Skin of body (tissue), 2 donors: ENCODE results near the gene CYB561. TPM values are rescaled to one million over a fixed set of nuclear protein-coding genes. Genes with fewer than 3 reads are reported as not detected.

Experiments
- DNase-seq: peaks from one replicate; lab custom pipeline; 2025; lab: John Stamatoyannopoulos, UW
- total RNA-seq: library from RNA; depleted of rRNA; stranded (reverse); fragments of >200 nt; gene quantifications from one replicate; pipeline ENCODE4 v1.2.3, GENCODE V29; 2014

The CYB561 gene
- total RNA-seq, 1 donor from 2014 or later = 13.0 TPM

DNA sequence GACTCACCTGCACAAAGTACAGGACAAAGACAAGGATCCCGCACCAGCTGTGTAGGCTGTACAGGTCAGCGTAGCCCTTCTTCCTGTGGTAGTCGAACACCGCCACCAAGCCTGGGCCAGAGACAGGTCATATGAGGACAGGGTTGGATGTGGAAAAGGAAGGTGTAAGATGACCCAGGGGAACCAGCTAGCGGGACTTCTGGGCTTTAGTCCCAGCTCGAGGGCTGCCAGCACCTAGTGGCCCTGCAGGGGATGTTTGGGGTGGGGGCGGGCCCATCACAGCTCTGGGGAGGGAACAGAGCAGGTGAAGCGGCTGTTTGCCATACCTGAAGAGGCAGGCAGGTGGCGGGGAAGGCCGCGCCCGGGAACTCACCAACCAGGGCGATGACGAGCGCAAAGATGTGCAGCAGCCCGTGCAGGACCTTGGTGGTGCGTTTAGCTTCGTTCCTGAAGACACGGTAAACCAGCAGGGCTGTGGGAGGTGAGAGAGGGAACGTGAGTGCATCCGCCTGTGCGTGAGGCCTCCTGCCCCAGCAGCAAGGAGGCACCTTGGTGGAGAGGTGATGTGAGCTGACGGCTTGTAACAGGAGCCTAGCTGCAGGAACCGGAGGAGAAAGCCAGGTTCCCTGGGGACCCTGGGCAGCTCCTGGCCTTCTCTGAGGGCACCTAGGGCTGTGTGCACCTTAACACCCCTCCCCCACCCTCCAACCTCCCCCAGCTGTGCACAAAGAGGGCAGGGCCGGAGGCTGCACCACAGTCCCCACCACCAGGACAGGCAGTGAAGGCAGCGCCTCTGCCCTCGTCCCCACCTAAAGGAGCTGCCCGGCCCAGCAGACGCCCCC is 10.2 kb downstream of the CYB561 start:
- no peak for DNase-seq

DNA sequence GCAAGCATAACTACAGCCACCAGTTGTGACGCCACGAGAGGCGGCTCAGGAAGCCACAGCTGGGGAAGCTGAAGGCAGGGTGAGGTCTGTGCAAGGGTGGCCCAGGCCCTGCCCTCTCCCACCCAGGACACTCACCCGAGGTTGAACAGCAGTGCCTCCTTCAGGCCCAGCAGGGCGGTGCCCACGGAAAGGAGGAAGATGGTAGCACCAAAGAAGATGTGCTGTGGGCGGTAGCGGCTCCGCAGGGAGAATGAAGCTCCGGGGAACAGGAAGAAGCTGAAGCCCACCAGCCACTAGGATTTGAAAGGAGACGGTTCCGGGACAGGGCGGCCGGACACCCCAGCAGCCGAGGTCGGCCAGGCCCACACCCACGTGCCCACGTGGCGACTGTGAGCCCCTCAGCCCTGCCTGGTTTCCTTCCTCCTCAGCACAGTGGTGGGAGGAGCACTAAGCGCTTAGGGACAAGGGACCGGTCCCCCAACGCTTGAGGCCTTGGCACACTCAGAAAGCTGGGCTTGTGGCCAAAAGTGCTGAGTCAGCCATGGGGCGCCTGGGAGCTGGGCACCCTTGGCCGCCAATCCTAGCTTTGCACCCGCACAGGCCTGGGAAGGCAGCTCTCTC is 11.0 kb downstream of the CYB561 start:
- no peak for DNase-seq

DNA sequence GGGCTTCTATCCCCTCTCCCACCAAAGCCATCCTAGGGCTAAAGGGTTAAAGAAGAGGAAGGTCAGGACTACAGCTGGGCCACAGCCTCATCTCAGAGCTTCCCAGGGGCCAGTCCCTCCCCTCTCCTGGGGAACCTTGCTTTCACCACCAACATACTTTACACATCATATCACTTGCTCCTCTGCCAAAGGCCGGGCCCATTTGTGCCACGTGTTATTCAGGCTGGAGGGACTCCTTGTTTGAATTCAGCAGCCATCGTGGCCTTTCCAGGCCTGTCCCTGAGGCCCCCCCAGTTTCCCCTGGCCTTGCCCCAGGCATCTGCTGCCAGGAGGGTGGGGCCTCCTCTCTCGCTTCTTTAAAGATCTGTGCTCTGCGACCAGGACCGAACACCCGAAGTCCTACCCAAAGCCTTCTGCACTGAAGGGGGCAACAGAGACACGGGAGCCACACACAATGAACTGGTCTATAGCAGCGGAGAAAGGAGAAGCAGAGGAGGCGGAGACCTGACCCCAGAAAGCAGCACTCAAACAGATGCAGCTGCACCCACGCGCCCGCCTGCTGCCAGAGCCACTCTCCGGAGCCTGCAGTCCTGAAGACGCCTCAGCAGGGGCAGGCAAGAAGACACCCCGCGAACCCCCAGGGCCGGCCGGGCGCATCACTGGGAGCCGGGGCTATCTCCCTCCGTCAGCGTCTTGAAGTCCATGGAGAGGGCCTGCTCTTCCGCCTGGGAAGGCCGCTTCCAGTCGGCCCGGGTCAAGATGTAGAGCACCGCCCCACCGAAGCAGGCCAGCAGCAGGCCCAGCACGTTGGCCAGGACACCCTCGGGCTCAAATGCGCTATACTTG is 12.1 kb downstream of the CYB561 start:
- DNase-seq = peak; percentile 80

DNA sequence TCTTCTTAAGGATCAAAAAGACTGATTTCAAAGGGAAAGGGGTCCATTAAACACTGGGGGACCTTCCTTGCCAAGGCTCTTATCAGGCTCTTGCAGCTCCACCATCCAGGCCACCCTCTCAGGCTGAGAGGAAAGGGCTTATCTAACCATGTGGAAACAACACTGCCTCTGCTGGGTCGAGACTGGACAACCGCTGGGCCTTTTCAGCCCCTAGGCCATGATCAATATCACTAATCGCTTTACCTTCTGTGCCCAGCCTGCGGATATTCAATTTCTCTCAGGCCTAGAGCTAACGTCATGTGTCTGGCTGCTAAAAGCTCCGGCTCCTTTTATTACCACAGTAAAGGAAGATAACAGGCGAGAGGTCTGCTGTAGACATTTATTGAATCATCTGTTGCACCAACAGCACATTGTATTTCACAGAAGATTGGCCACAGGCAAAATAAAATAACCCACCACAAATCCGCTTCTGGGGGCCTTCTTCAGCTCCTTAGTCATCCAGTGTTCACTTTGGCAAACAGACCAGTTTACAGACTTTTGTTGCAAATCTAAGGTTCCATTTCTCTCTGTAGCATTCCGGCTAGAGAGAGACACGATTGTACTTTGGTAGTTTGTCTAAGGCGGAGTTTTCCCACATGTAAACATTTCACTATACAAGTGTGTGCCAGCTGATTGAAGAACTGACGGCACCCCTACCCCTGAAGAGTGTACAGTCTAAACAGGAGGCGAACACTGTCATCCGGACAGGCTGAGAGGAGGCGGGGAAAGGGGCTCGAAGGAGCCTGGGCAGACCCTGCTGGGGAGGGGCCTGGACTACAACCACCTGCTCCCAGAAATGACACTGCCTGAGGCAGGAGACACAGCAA is 13.9 kb downstream of the CYB561 start:
- DNase-seq = no peak

DNA sequence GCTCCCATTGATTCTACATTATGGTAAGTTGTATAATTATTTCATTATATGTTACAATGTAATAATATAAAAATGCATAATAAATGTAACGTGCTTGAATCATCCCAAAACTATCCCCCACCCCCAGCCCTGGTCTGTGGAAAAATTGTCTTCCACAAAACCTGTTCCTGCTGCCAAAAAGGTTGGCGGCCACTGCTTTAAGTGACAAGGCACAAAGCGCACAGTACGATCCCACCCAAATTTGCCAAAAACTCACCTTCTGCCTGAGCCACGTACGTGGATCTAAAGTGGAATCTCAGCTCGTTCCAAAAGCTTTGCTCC is 14.5 kb downstream of the CYB561 start:
- no peak for DNase-seq

DNA sequence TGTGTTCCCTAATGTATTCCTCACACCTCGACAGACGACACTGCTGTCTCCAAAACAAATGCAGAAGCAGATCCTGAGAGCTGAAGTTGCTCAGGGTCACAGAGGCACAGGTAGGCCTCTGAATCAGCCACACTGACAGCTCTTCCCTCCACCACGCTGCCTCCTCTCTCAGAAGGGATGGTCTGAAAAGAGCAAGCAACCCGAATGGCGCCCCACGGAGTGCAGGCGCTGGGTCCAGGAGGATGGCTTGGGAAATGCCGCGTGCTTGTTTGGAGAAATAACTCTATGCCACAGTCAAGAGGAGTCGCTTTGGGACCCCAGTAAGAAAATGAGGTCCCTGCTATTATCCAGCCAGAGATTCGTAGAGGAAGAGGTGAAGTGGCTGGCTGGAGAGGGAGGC is 15.9 kb downstream of the CYB561 start:
- DNase-seq = no peak

DNA sequence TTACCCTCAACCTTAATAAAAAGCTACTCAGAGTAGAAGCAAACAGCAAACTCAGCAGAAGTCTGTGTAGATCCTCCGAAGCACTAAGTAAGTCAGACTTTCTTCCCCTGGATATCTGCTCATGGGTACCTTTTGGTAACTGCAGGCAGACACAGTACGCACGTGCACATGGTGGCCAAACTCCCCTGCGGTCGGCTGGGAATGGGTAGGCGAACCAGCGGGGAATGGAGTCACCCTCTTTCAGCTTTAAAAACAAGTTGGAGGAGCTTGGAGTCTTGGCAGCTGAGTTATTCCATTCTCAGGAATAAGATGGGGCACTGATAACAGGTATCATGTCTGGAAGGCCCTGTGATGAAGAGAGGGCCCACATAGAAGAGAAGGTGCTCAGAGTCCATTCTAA is 16.3 kb downstream of the CYB561 start:
- DNase-seq = no peak

DNA sequence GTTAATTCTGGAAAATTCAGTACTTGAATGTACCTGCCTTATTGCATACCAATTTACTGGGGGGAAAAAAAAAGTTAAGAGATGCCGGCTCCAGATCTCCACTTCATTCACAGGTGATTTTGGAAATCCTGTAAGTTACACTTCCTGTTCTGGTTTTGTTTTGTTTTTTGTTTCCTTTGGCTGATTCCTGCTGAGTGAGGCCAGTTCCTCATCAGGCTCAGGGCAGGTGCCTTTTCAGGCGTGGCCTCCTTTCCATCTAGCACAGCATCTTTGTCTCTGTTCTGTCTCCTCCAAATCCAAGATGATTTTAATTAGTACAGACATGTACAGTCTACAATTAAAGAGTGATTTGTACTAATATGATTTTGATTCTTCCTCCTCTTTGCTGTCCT is 19.2 kb downstream of the CYB561 start:
- no peak for DNase-seq

DNA sequence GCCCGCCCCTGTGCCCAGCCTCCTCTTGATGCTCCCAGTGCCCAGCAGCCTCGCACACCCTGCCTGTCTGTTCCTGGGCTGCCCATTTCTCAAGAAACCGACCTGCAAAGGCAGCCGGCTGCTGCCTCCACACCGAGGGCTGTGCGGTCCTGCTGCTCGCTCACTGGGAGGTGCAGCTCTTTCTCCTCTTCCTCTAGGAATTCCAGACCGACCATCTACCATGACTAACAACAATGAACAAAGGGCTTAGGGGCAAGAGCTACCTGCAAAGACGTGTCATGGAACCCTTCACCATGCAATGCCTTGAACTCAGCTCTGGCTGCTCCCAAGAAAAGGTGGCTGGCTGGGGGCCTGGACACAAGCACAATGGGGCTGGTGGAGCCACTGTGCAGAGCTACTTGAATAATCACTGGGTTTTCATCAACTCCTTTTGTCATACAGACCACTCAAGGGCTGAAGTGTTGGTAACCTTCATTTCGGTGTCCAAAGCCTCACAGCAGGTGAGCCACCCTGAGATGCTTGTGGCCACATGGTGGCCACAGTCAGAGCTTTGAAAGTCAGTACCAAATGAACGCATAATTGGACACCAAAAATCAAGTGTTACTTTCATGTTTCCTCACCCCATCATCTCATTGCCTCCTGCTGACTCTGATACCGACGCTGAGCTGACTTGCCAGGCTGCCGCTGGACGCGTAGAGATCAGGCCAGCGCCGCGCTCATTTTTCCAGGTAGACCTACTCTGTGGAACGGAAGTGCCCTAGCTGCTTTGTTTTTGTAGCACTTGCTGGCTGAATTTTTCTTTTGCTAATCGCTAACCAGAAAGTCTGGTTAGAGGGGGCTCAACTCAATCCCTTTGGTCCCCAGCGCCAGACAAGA is 19.8 kb downstream of the CYB561 start:
- no peak for DNase-seq

DNA sequence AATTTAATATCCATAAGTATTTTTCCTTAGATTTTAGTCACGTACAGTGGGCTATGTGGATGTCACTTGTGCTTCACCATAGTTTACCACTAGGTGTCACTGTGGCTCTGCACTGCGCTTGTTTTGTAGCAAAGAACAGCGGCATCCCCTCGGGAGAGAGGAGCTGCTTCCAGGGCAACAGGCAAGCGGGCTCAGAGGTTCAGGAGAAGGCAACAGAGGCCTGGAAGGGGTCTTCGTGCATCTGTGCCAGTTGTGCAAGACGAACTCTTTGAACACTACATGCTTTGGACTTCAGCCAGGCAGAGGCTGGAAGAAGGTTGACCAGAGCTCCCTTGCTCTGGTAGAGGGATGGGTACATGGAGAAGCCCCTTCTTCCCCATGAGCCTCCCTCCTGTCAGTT is 20.6 kb downstream of the CYB561 start:
- peak; percentile 86 for DNase-seq

DNA sequence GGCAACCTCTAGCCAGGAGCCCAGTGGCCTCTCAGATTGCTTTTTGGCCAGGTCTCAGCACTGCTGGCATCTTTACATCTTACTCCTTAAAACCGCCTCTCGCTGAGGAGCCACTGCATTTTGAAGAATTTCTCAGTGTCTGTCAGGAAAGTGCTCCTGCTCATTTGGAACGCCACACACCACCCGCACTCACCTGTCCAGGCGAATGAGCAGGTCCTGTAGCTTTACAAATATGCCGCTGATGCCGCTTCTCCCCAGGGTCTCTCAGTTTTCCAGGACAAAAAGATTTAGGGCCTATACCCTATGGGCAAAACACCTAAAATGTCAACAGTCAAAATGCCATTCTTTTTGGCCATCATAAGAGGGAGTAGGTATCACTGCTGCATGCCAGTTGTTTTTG is 22.1 kb downstream of the CYB561 start:
- no peak for DNase-seq

DNA sequence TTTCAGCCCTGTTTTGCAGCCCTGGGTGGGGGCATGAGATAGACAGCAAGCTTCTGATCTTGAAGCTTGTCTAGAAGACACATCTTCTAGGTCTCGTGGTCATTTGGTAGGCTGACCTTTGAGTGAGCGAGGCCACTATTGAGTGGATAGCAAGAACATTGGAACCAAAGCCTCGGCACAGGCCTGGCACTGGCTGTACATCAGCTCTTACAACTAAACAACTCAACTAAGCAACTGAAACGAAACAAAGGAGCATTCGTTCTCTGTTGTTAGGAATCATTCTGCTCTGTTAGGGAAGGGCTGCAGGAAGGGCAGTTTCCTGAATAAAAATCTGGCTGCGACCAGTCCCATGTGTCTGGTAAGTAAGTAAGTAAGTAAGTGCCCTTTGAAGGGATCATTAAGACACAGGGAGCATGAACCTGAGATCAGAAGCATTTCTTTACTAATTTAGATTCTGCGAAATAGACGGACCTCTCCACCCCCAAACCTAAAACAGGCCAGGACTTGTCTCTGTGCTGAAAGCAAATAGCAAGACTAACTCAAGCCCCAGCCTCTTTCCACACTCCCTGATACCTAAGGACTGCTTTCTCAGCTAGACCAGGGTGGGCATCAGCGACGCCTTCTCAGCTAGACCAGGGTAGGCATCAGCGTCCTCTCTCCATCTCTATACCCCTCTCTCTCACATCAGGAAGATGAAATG is 22.7 kb downstream of the CYB561 start:
- no peak for DNase-seq

DNA sequence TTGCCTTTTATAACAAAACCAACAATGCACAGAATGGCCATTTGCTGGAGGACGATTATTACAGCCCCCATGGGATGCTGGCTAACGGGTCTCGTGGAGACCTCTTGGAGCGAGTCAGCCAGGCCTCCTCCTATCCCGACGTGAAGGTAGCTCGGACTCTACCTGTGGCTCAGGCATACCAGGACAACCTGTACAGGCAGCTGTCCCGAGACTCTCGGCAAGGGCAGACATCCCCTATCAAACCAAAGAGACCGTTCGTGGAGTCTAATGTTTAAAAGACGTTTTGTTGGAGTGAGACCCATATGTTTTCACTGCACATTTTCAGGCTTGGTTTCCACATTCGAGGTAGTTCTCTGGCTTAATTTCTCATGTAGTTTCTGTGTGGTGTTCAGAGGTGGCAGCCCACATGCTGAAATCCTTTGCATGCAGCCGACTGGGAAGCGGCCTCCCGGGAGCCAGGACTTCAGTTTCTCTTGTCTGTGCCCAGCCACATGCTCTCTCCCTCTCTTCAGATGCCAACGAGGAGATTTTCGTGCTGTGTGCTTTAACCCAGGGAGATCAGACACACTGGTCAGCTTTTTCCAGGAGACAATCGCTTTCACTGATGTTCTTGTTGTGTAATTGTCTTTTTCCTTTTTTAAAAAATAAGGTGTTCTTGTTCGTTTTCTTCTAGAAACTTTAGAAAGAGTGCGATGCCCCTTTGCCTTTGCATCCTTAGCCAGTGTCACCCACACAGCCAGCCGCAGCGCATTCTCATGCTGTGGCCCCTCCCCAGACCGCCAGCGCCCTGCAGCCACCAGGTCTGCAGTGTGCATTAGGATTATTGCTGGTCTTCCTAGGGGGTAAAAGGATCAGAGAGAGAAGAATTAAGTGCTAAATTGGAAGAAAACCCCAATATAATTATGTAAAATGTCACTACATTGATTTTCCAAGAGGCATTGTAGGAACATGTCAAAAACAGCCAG is 24.1 kb downstream of the CYB561 start:
- no peak for DNase-seq

DNA sequence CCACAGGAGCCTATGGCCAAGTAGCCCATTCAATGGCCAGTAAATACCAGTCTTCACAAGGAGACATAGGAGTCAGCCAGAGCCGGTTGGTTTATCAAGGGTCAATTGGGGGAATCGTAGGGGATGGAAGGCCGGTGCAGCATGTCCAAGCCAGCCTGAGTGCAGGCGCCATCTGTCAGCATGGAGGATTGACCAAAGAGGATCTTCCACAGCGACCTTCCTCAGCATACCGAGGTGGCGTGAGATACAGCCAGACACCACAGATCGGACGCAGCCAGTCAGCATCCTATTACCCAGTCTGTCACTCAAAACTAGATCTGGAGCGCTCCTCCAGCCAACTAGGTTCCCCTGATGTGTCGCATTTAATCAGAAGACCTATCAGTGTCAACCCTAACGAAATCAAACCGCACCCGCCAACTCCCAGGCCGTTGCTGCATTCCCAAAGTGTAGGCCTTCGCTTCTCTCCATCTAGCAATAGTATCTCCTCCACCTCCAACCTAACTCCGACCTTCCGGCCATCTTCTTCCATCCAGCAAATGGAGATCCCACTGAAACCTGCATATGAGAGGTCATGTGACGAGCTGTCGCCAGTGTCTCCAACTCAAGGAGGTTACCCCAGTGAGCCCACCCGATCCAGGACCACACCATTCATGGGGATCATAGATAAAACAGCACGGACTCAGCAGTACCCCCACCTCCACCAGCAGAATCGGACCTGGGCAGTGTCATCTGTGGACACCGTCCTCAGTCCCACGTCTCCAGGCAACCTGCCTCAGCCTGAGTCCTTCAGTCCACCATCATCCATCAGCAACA is 25.0 kb downstream of the CYB561 start:
- no peak for DNase-seq

DNA sequence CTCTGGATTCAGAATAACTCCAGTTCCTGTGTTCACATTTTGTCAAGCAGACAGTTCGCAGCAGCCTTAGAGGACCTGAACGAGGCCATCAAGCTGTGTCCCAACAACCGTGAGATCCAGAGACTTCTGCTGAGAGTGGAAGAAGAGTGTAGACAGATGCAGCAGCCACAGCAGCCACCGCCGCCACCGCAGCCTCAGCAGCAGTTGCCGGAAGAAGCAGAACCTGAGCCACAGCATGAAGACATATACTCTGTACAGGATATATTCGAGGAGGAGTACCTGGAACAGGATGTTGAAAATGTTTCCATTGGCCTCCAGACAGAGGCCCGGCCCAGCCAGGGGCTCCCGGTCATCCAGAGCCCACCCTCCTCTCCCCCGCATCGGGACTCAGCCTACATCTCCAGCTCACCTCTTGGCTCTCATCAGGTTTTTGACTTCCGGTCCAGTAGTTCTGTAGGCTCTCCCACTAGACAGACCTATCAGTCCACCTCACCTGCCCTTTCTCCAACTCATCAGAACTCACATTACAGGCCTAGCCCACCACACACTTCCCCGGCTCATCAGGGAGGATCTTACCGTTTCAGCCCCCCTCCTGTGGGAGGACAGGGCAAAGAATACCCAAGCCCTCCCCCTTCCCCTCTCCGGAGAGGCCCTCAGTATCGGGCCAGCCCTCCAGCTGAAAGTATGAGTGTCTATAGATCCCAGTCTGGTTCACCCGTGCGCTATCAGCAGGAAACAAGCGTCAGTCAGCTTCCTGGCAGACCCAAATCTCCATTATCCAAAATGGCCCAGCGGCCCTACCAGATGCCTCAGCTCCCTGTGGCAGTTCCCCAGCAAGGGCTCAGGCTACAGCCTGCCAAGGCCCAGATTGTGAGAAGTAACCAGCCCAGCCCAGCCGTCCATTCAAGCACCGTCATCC is 25.9 kb downstream of the CYB561 start:
- DNase-seq = no peak

DNA sequence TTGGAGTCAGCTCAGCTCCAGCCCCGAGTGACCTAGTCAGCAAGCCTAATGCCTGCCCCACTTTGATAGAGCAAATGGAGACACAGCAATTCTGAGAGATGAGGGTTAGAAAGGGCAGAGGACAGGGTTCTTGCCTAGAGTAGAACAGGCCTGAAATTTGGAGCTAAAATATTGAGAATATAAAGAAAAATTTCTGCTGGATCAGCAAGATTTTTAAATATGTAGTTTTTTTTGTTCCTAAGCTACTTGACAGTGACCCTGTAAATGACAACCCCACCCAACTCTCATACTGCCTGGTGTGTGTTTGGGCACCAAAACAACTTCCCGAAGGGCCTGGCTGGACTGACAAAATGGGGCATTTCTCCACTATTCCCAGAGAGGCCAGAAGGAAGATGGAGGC is 26.7 kb downstream of the CYB561 start:
- DNase-seq = no peak

DNA sequence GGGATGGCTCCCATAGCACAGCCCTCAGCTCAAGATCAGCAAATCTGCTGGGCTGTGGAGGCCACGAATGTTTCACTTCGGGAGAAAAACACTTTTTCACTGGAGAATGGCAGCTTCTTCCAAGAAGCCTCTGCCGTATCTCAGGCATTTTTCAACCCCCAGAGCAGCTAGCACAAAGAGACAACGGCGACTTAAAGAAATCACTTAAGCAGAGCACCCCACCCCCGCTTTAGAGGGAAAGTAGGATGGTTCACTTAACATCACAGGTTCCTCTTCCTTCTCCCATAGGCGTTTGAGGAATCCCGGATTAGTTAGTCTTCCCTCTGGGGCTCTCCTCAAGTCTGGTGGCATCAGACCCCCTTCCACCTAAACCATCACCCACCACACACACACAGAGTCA is 27.6 kb downstream of the CYB561 start:
- no peak for DNase-seq
